NOMO-1 (cell line): ENCODE results near the gene ARSD.
"Not testable (repeated sequence)": the region's sequence is repeated elsewhere in the genome, so short reads cannot be mapped to it uniquely, and the experiment has no call there.

Experiments
- DNase-seq, 2 experiments: peaks; one replicate each; lab custom pipeline; 2025; ENCODE audit not compliant: unreplicated experiment in 2 of 2; lab: John Stamatoyannopoulos, UW

ARSD gene

GRCh38 chrX:2897690-2898623 is 31.2 kb downstream of the ARSD start:
- peak; percentile 79 for DNase-seq

DNA sequence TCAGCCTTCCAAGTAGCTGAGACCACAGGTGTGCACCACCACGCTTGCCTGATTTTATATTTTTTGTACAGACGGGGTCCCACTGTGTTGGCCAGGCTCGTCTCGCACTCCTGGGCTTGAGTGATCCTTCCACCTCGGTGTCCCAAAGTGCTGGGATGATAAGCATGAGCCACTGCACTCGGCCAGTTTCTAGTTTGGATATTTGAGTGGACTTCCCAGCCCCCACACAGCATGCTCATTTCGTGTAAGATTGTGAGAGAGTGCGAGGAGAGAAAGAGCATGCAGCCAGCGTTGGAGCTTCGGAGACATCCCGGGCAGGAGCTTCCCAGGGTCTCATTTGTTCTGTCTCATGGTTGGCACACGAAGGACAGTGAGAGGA is 31.8 kb downstream of the ARSD start:
- no peak for DNase-seq

- DNase-seq, result peak; percentile 66 to 82
These were observed 34.2 kb downstream of the ARSD start for GRCh38 chrX:2894885-2895292.

- no peak for DNase-seq
These were observed 36.3 kb downstream of the ARSD start for GRCh38 chrX:2892816-2893215.

DNA sequence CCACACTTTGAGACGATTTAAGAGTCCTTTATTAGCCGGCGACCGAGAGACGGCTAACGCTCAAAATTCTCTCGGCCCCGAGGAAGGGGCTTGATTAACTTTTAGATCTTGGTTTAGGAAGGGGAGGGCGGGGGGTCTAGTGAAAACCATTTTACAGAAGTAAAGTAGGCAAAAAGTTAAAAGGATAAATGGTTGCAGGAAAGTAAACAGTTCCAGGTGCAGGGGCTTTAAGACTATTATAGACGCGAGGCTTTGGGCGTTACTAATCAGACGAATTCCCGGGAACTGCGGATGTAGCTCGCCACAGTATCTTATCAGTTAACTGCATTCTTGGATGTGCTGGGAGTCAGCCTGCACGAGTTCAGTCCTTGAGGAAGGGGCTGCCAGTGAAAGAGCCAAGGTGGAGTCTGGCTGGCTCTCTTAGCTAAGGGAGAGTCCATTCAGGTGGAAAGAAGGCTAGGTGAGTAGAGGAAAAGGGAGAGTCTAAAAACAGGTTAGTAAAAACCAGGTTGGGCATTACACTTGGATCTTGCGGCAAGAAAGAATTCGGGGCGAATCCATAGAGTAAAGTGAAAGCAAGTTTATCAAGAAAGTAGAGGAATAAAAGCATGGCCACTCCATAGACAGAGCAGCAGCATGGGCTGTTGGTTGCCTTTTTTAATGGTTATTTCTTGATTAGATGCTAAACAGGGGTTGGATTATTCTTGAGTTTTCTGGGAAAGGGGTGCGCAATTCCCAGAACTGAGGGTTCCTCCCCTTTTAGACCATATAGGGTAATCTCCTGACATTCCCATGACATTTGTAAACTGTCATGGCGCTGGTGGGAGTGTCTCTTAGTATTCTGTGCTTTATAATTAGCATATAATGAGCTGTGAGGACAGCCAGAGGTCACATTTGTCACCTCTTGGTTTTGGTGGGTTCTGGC is 38.3 kb downstream of the ARSD start:
- DNase-seq, result not testable (repeated sequence)

DNA sequence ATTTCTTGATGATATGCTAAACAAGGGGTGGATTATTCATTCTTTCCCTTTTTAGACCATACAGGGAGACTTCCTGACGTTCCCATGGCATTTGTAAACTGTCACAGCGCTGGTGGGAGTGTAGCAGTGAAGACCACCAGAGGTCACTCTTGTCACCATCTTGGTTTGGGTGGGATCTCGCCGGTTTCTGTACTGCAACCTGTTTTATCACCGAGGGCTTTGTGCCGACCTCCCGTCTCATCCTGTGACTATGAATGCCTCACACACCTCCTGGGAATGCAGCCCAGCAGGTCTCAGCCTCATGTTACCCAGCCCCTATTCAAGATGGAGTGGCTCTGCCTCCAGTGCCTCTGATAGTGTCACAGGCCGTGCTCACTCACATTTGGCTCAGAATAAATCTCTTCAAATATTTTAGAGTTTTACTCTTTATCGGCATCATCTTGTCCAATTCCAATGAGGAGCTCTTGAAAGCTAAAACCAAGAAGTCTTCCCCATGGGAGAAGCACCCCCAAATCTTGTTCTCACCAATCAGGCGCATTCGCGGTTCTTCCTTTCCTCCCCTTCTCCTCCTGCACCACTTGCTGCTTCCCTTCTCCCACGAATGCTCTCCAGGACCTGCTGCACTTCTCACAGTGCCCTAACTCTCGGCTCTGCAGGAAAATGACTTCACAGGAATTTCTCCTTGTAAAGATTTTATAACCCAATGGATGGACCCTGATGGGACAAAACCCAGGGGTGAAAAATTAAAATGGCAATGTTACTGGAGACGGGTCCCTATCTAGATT is 39.2 kb downstream of the ARSD start:
- peak in 1 of 2 experiments; percentile 31 for DNase-seq

DNA sequence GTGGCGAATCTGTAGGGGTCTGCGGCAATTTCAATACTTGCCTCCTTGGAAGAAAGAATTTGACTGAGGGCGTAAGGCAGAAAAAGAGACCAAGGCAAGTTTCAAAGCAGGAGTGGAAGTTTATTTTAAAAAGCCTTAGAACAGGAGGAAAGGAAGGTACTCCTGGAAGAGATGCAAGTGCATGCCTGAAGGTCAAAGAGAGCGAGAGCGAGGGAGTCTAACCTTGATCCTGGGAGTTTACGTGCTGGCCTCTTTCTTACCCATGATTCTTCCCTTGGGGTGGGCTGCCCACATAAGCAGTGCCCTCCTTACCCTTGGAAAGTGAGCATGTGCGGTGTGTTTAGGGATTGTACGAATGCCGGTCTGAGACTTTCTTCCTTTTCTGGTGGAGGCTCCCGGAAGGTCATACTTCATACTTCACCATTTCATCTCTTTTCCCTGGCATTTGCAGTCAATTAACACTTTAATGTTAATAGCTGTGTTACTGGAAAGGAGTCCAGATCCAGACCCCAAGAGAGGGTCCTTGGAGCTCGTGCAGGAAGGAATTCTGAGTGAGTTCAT is 40.0 kb downstream of the ARSD start:
- peak in 1 of 2 experiments; percentile 31 for DNase-seq

GRCh38 chrX:2888309-2888708 is 40.8 kb downstream of the ARSD start:
- peak; percentile 86 to 94 for DNase-seq

DNA sequence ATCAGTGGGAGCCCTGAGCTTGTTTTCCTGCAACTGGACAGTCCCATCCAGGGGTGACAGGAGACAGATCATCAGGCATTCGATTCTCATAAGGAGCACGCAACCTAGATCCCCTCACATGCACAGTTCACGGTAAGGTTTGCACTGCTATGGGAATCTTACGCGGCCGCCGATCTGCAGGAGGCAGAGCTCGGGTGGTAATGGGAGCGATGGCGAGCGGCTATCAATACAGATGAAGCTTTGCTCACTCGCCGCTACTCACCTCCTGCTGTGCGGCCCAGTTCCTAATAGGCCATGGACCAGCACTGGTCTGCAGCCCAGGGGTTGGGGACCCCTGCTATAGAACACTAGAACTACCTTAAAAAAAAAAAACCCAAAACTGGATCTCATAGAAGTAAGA is 45.4 kb downstream of the ARSD start:
- DNase-seq, result no peak

DNA sequence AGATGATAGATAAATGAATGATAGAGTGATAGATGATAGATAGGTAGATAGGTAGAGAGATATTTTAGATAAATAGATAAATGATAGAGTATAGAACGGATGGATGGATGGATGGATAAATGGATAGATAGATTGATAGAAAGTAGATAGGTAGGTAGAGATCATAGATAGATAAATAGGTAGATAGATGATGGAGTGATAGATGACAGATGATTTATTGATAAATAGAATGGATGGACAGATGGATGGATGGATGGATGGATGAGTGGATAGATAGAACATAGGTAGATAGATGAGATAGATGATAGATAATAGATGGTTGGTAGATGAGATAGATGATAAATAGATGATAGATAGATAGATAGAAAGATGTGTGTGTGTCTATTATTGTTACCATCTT is 49.5 kb downstream of the ARSD start:
- no peak for DNase-seq

DNA sequence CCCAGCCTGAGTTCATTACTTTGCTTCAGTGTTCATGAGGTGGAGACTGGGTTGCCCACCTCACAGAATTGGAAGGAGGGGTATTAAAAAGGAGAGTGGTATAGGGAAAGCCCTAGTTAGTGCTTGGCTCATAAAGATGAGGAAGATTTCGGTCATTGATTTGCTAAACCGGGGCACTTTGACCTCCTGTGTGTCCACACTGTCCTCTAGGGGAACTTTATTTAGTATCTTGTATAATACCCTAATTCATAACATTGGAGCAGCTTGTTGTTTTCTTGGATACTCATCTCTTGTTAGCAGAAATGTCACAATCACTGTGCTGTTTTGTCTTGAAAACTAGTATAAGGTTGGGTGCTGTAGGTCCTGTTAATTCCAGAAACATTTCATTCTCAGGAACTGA is 50.6 kb downstream of the ARSD start:
- no peak for DNase-seq

GRCh38 chrX:2875798-2876399 is 53.2 kb downstream of the ARSD start:
- peak in 1 of 2 experiments; percentile 4 for DNase-seq

GRCh38 chrX:2875136-2875481 is 54.0 kb downstream of the ARSD start:
- no peak for DNase-seq

DNA sequence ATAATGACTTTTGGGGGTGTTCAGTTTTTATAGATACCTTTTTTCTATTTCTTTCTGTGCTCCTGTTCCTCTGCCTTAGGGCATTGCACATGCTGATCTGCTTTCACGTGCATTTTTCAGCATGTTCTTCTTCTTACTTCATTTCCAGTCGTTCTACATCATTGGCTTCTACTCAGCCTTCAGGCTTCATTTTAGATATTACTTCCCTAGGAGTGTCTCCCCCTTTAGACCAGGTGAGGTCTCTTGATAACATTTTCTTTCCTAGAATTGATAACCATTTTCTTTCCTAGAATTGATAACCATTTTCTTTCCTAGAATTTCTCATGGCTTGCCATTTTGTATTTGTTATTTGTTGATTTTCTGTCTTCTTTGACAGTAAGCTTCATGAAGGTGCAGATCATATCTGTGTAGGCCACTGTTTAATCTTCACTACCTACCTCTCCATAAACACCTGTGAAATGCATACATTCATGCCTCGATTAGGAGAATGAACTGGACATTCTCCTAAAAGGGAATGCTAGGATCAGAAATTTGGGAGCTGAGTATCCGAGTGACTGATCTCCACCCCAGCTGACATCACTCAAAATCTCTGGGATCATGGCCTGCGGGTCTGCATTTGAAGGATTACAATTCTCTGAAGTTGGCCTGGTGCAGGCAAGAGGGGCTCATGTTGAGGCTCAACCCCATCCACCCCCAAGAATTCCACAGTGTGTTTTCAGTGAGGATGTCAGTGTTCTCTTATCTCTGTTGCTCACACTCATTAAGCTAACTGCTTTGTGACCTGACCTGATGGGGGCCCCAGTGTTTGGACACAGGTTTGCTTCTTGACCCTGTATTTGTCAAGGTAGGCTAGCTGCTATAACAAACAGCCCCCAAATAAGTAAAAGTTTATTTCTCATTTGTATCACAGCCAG is 54.7 kb downstream of the ARSD start:
- no peak for DNase-seq

- DNase-seq, result no peak
These were observed 56.4 kb downstream of the ARSD start for GRCh38 chrX:2872671-2873277.

- DNase-seq, result no peak
These were observed 57.3 kb downstream of the ARSD start for GRCh38 chrX:2871831-2872230.

DNA sequence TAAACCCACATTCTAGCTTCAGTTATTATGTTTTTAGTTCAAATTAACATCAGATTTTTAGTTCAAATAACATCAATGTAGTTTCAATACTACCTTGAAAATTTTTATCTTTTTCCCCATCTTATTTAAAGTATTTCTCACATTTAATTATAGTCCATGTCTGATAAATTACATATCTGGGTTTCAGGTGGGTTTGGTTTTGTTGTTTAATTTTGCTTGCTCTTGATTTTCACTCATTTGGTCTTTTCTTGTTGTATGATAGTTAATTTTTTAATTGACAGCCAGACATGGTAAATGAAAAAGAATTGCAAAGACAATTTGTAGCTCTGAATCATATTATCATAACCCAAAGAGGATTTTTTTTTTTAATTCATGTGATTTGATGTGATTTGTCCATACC is 58.5 kb downstream of the ARSD start:
- DNase-seq, result no peak

DNA sequence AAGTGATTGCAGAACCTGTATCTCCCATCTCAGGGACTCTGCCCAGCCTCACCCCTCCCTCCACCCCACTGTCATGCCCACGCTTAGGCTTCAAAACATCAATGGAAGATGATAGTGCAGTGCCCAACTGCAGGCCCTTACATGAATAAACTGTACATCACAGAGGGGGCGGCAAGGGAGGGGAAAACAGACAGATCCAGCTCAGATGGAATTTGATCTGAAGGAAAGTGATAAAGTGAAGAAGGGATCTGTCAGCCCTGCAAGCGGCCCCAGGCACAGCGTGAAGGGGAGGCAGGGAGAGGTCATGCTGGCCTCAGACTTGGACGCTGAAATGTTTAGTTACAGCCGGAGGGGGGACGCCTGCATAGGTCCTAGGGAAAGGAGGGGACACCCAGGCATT is 61.9 kb downstream of the ARSD start:
- DNase-seq, result no peak

- no peak for DNase-seq
These were observed 65.5 kb downstream of the ARSD start for GRCh38 chrX:2863646-2864045.
